Activated B cell treated with CpG ODN at 0.5 μM for 24 hours (primary cell): ENCODE results near the gene MED15. TPM values are rescaled to one million over a fixed set of nuclear protein-coding genes. Genes with fewer than 3 reads are reported as not detected.

ENCODE experiments used
- ATAC-seq: fragments of 200-7000 bp; cut with Tn5 transposase; one replicate; pipeline ENCODE4 v1.10.0; 2021; ENCODE audit warnings: low read depth, mild to moderate bottlenecking, moderate library complexity
- CTCF ChIA-PET: fragments of 350-600 bp; sonication (Branson Sonifier 250); formaldehyde crosslinking; loops from one replicate; lab custom pipeline; 2021; ENCODE audit warnings: antibody characterized with exemption; lab: Charles Lee
- POLR2A ChIA-PET: fragments of 350-600 bp; sonication (Branson Sonifier 250); formaldehyde crosslinking; loops from one replicate; lab custom pipeline; 2021; ENCODE audit warnings: antibody characterized with exemption; lab: Charles Lee
- DNase-seq: peaks from one replicate; pipeline ENCODE4 v3.0.0; 2022
- H3K27ac Mint-ChIP-seq: one replicate; pipeline ENCODE4 v1.8.0; 2020; ENCODE audit warnings: mixed read lengths
- H3K27me3 Mint-ChIP-seq: one replicate; pipeline ENCODE4 v1.8.0; 2021; ENCODE audit warnings: mixed read lengths
- H3K36me3 Mint-ChIP-seq: one replicate; pipeline ENCODE4 v1.8.0; 2021; ENCODE audit warnings: low read depth, mixed read lengths
- H3K4me1 Mint-ChIP-seq: one replicate; pipeline ENCODE4 v1.8.0; 2021; ENCODE audit warnings: mixed read lengths
- H3K4me3 Mint-ChIP-seq: one replicate; pipeline ENCODE4 v1.8.0; 2020; ENCODE audit warnings: mild to moderate bottlenecking, mixed read lengths
- H3K9me3 Mint-ChIP-seq: one replicate; pipeline ENCODE4 v1.8.0; 2020; ENCODE audit warnings: mixed read lengths
- CTCF ChIP-seq: fragments of 200-600 bp; IDR thresholded peaks from one replicate; pipeline ENCODE4 v1.8.0; 2022; ENCODE audit warnings: antibody characterized with exemption, mild to moderate bottlenecking
- intact Hi-C: fragments of 100-400 bp; cut with micrococcal nuclease; formaldehyde crosslinking; loops from one replicate; pipeline ENCODE4 v1.15.1; 2024
- total RNA-seq: library from RNA; stranded (reverse); gene quantifications from 2 replicates; pipeline ENCODE4 v1.2.3, GENCODE V29; 2022

Gene MED15
- total RNA-seq, 1 donor from 2014 or later, result 127 TPM

- Mint-ChIP-seq H3K4me3 (no peak overlapping the region), H3K9me3 (no peaks in the 10 kb centered on the region), H3K36me3 (peaks cover 68% of the 10 kb centered on the region), H3K27ac (peak overlapping the region; percentile 50), H3K27me3 (no peaks in the 10 kb centered on the region), H3K4me1 (peaks cover 40% of the 10 kb centered on the region)
- DNase-seq (no peak), ATAC-seq (no peak)
- no peak for TF ChIP-seq CTCF
- ChIA-PET CTCF (no interaction called here), POLR2A (interaction anchor here (0.7 kb wide), 1 partner anchor 139 kb away, joined by 3 read pairs; no protein-coding TSS in a partner anchor)
- intact Hi-C loops, result loop anchor here (2.0 kb wide), 1 partner anchor 15 kb away; no protein-coding TSS in a partner anchor
Measured at GRCh38 chr22:20523086-20523983, 15.9 kb downstream of the MED15 start.

- ChIA-PET POLR2A (interaction anchor here (0.7 kb wide), 1 partner anchor 138 kb away, joined by 3 read pairs; no protein-coding TSS in a partner anchor), CTCF (no interaction called here)
- peak; percentile 10 for ATAC-seq
- no peak for DNase-seq
- Mint-ChIP-seq H3K36me3 (peaks cover 66% of the 10 kb centered on the region), H3K4me3 (no peak overlapping the region), H3K4me1 (peaks cover 36% of the 10 kb centered on the region), H3K27ac (peak overlapping the region; percentile 60), H3K27me3 (no peaks in the 10 kb centered on the region), H3K9me3 (no peaks in the 10 kb centered on the region)
- TF ChIP-seq CTCF, result no peak
- intact Hi-C loops, result no loop called here
Measured at GRCh38 chr22:20524004-20524481, 16.6 kb downstream of the MED15 start.

GRCh38 chr22:20525048-20525447 is 17.6 kb downstream of the MED15 start:
- no peak for TF ChIP-seq CTCF
- ChIA-PET CTCF (no interaction called here), POLR2A (interaction anchor here (0.6 to 0.7 kb wide), 2 partner anchors 12 to 200 kb away, joined by 5 read pairs; no protein-coding TSS in a partner anchor)
- Mint-ChIP-seq H3K27ac (no peak overlapping the region), H3K36me3 (peaks cover 57% of the 10 kb centered on the region), H3K27me3 (no peaks in the 10 kb centered on the region), H3K4me1 (peaks cover 34% of the 10 kb centered on the region), H3K4me3 (no peak overlapping the region), H3K9me3 (no peaks in the 10 kb centered on the region)
- intact Hi-C loops, result no loop called here
- no peak for ATAC-seq
- no peak for DNase-seq

GRCh38 chr22:20526305-20526627 is 18.9 kb downstream of the MED15 start:
- no peak overlapping the region for H3K4me3 Mint-ChIP-seq
- no peak for TF ChIP-seq CTCF
- DNase-seq, result no peak
- ATAC-seq, result no peak
- POLR2A ChIA-PET, result no interaction called here
- CTCF ChIA-PET, result no interaction called here
- peaks cover 56% of the 10 kb centered on the region for H3K36me3 Mint-ChIP-seq
- intact Hi-C loops, result no loop called here
- peaks cover 35% of the 10 kb centered on the region for H3K4me1 Mint-ChIP-seq
- H3K27ac Mint-ChIP-seq, result no peak overlapping the region
- H3K9me3 Mint-ChIP-seq, result no peaks in the 10 kb centered on the region
- no peaks in the 10 kb centered on the region for H3K27me3 Mint-ChIP-seq

GRCh38 chr22:20526628-20527355 is 19.4 kb downstream of the MED15 start:
- no peak overlapping the region for H3K4me3 Mint-ChIP-seq
- ATAC-seq (no peak), DNase-seq (no peak)
- TF ChIP-seq CTCF, result no peak
- H3K4me1 Mint-ChIP-seq, result peaks cover 39% of the 10 kb centered on the region
- no peaks in the 10 kb centered on the region for H3K27me3 Mint-ChIP-seq
- no peak overlapping the region for H3K27ac Mint-ChIP-seq
- intact Hi-C loops, result no loop called here
- H3K9me3 Mint-ChIP-seq, result no peaks in the 10 kb centered on the region
- POLR2A ChIA-PET, result no interaction called here
- peaks cover 61% of the 10 kb centered on the region for H3K36me3 Mint-ChIP-seq
- CTCF ChIA-PET, result no interaction called here
